Stimulated activated CD4-positive, alpha-beta T cell treated with anti-CD3 and anti-CD28 coated beads, Interleukin-4, amount 100 ng/mL, for 4 hours (primary cell): Measurements from ENCODE around the gene NALCN.
"Not testable (repeated sequence)": the region's sequence is repeated elsewhere in the genome, so short reads cannot be mapped to it uniquely, and the experiment has no call there.

Experiments
- DNase-seq, 2 experiments: peaks; one replicate each; pipeline ENCODE4 v3.0.0-alpha.2; 2020

NALCN gene

DNA sequence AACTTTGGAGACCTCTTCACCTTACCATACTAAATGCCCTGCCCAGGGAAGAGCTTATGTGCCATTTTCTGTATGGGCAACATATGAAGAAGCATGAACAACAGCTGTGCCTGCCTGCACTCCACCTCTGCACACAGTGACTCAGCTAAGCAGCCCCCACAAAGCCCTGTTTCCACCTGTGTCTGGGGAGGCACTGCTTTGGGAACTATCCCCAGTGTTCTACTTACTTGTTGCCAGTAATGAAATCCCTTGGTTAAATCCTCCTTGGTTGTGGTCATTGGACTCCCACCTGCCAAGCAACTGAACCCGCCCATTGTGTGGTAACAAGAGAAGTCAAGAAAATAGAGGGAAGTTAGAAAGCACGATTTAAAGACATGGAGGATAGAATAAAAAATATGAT is 84.6 kb downstream of the NALCN start:
- no peak for DNase-seq

GRCh38 chr13:101327871-101328270 is 88.4 kb downstream of the NALCN start:
- no peak for DNase-seq

DNA sequence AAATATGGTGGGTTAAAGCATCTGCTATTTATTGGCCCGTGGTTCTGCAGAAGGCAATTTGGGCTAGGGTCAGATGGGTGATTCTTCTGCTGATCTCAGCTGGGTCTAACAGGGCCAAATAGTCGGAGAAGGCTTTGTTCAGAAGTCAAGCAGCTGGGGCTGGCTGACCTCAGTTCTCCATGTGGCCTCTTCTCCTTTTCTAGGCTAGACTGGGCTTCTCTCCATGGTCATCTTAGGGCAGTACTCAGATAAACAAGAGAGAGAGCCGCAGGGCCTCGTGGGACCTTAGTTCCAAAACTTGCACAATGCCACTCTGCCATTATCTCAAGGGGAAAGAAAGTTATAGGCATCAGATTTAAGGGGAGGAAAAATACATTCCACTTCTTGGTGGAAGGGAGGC is 89.6 kb downstream of the NALCN start:
- no peak for DNase-seq

GRCh38 chr13:101325423-101325822 is 90.9 kb downstream of the NALCN start:
- DNase-seq = no peak

DNA sequence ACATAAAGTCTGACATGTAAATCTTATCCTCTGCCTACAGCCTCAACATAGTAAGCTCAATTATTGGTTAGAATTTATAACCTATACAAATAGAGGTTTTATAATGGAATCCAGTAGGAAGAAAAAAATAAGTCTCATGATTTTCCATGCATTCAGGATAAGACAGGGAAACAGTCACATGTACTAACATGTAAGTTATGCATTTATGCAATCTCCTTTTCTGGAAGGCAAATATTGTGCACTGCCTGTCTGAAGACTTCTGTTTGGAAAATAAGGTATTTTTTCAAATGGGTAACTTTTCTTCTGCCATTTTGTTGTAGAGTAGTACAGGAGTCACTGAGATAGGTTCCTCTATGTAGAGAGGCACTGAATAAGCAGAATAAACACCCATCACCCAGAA is 92.7 kb downstream of the NALCN start:
- DNase-seq = no peak

DNA sequence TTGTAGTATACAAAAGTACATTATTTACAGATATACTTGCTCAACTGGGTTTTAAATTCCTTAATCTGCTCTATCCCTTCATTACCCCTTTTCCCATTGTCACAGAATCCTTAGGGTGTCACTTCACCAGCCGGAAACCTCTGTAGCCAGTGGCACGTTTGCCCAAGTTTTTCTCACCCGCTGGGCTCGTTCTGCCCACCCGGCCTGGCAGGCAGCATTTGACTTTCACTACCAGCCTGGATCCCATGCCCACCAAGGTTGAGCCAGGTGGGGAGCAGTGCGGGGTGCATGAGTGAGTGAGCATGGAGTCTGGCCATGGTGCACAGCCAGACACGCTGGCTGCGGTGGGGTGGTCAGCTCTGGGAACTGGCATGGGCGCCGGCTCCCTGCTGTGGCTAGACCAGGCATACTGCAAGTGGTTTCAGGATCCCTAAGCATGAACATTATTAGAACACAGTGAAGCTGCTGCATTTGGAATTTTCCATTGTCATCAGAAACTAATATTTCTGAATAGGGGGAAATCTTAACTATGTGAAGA is 98.3 kb downstream of the NALCN start:
- no peak for DNase-seq

DNA sequence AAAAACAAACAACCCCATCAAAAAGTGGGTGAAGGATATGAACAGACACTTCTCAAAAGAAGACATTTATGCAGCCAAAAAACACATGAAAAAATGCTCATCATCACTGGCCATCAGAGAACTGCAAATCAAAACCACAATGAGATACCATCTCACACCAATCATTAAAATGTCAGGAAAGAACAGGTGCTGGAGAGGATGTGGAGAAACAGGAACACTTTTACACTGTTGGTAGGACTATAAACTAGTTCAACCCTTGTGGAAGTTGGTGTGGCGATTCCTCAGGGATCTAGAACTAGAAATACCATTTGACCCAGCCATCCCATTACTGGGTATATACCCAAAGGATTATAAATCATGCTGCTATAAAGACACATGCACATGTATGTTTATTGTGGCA is 102.8 kb downstream of the NALCN start:
- DNase-seq = not testable (repeated sequence)

DNA sequence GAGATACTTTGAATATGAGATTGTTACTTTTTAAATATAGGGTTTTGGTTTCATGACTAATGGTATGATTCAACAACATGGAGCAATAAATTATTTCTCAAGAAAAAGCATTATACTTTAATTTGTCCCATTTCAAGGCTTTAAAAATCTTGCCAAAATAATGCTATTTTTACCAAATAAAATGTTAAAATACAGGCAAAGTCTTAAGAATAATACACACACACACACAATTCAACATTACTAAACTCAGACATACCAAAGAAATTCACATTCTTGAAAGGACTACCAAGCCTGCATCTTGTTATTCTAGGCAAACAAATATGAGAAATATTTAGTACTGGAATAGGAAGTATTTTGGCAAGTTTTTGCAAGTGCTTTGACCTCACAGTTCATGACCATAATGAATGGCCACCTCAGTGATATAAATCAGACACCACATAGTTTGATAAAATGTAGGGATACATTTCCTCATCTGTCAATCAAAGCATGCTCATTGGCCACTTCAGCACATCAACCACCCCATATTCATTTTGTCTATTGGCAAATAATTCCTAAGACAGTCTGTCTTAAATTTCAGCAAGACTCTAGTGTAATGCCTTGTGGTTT is 107.2 kb downstream of the NALCN start:
- DNase-seq = no peak

- DNase-seq = no peak
Observed at GRCh38 chr13:101308247-101309013, 107.9 kb downstream of the NALCN start.

DNA sequence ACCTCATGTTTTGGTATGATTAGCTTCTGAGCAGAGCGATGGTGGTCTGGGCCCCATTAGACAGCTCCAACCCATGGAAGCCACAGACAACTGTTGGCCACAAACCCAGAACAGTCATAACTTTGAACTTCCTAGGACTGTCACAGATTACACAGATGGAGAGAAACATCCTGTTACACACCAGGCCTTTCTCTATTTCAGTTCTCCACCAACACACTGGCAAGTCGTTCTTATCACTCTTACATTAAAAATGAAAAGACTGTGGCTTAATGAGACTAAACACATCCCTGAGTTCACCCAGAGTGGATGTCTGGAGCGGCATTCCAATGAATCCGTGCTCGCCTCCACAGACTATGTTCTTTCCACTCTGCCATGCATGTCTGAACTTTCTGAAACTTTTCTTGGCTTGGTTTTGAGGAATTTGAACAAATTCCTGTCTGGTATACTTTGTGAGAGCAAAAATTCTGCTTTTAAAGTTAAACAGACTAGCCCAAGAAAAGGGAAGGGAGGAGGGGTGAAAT is 109.1 kb downstream of the NALCN start:
- DNase-seq = no peak

- DNase-seq = no peak
Observed at GRCh38 chr13:101306773-101307172, 109.5 kb downstream of the NALCN start.

DNA sequence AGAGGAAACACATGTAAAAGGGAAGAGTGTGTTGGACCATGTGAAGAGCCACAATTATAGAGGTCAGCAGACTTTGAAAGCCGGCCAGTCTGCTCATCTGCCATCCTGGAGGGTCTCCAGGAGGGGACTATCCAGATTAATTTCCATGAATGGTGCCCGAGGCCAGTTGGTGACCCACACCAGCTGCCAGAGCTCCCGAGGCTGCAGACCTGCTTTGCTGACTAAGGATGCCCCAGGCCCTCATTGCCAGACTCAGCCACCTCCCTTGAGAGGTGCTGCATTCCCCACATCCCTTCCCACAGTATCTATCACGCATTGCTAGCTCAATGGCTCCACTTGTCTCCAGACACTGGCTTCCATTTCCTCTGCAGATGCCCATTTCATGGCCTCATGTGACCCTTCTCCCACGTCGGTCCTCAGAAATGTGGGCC is 110.3 kb downstream of the NALCN start:
- DNase-seq = no peak

DNA sequence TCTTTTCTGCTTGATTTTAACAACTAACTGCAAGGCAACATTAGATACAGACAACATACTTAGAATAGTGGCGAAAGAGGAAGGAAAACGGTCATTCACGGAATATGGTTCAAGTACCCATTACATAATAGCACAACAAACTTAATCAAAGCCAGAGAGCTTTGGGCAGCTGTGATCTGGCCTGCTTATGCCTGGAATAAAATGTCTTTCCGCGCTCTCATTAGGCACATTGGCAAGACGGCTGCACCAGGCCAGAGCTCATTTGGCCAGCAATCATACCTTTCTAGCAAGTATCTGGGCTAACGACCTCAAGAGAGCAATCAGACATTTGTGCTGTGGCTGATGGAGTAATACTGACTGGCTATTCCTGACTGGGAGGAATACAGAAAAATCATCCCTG is 112.8 kb downstream of the NALCN start:
- no peak for DNase-seq

DNA sequence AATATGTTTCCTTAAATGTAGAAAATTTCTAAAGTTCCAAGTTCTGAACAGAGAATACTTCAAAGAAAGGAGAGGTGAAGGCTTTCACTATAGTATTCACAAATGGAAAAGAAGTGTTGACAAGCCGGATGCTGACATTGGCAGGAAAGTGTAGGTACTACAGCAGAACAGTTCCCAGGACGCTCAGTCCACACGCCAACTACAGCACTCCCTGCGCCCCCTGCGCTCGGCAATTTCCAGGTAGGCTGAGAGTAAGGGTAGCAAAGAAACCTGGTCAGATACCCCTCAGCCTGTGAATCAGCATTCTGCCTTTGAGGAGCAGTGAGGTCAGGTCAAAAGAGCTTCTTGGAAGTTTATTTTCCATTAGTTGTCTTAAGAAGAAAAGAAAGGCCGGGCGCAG is 115.3 kb downstream of the NALCN start:
- no peak for DNase-seq

DNA sequence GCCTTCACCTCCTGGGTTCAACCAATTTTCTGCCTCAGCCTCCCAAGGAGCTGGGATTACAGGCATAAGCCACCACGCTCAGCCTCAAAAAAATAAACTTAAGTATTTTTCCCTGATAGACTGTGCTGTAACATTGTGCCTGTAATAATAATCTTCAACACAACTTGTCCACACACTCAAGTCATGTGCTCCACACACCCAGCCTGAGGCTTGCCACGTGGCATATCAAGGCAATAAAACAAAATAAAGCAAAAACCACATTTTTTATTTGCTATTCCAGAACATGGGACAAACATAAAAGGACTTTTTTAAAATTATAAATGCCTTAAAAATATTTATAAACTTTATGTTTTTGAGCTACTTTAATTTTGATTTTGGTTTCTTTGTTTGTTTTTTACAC is 115.8 kb downstream of the NALCN start:
- DNase-seq = no peak

- DNase-seq = no peak
Observed at GRCh38 chr13:101298517-101298916, 117.8 kb downstream of the NALCN start.

DNA sequence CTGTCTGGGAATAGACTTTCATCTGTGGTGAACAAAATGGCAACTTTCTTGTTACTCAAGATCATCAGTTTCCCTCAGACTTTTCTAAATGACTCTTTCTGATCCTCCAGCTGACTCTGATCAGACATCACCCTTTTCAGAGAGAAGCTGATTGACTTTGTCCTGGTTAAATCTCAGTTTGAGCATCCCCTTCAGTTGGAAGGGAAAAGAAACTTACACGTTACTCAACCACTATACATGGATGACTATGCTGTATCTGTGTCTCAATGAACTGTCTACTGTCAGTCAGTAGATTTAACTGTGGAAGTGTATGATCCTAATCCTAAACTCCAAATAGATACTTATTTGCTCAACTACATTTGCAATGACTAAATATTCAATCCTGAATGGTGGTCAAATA is 118.5 kb downstream of the NALCN start:
- no peak for DNase-seq

GRCh38 chr13:101292711-101293110 is 123.6 kb downstream of the NALCN start:
- DNase-seq = no peak

- no peak for DNase-seq
Observed at GRCh38 chr13:101291646-101292515, 124.4 kb downstream of the NALCN start.

- DNase-seq = no peak
Observed at GRCh38 chr13:101291206-101291605, 125.1 kb downstream of the NALCN start.

GRCh38 chr13:101289764-101290163 is 126.5 kb downstream of the NALCN start:
- no peak for DNase-seq

- DNase-seq = no peak
Observed at GRCh38 chr13:101283782-101284181, 132.5 kb downstream of the NALCN start.

GRCh38 chr13:101272886-101273285 is 143.4 kb downstream of the NALCN start:
- DNase-seq = no peak
